Brain microvascular endothelial cell (primary cell): ENCODE data around the gene CD58.
A peak's percentile ranks its signal among the peaks of the same experiment; 100 is the strongest.

Source experiments
- DNase-seq: peaks from one replicate; pipeline ENCODE4 v3.0.0-alpha.2; 2020
- H3K27ac ChIP-seq: fragments of 250-450 bp; sonication (Bioruptor Pico); 2 replicates; pipeline ENCODE4 v1.5.1; 2020; ENCODE audit warnings: mild to moderate bottlenecking, moderate library complexity
- H3K27me3 ChIP-seq: fragments of 250-450 bp; sonication (Bioruptor Pico); replicated peaks from 2 replicates; pipeline ENCODE4 v1.5.1; 2020; ENCODE audit warnings: mild to moderate bottlenecking
- H3K36me3 ChIP-seq: fragments of 250-450 bp; sonication (Bioruptor Pico); replicated peaks from 2 replicates; pipeline ENCODE4 v1.5.1; 2020; ENCODE audit warnings: mild to moderate bottlenecking
- H3K4me3 ChIP-seq: 2 replicates; pipeline ENCODE4 v1.5.1; 2011; ENCODE audit warnings: low read depth, mild to moderate bottlenecking, control low read depth, low read length, moderate library complexity
- CTCF ChIP-seq: IDR thresholded peaks from 2 replicates; pipeline ENCODE4 v1.5.1; 2011; ENCODE audit warnings: low read depth, mild to moderate bottlenecking, moderate library complexity, low read length, control low read depth, inconsistent platforms; ENCODE audit errors: missing control alignments
- in situ Hi-C: cut with HindIII; loops from 2 replicates; pipeline ENCODE4 v1.10.0; 2017; ENCODE audit warnings: low sequenced_read_pairs, low pct_ligation_motif_present

The CD58 gene

GRCh38 chr1:116533429-116533820, 37.4 kb downstream of the CD58 start:
- Histone ChIP-seq H3K4me3 (no peak overlapping the region), H3K27ac (no peak overlapping the region), H3K36me3 (peaks cover 3% of the 10 kb centered on the region), H3K27me3 (no peaks in the 10 kb centered on the region)
- in situ Hi-C loops: no loop called here
- DNase-seq: no peak
- TF ChIP-seq CTCF: no peak

- in situ Hi-C loops: no loop called here
Measured at GRCh38 chr1:116532671-116533428, 38.0 kb downstream of the CD58 start.

GRCh38 chr1:116531917-116532316, 38.9 kb downstream of the CD58 start:
- in situ Hi-C loops: no loop called here
- no peak overlapping the region for H3K4me3 ChIP-seq
- H3K36me3 ChIP-seq: peaks cover 3% of the 10 kb centered on the region
- TF ChIP-seq CTCF: no peak
- no peaks in the 10 kb centered on the region for H3K27me3 ChIP-seq
- DNase-seq: no peak
- no peak overlapping the region for H3K27ac ChIP-seq

More at GRCh38 chr1:116532671-116533428, 38.0 kb downstream of the CD58 start:
- TF ChIP-seq CTCF: no peak
- no peaks in the 10 kb centered on the region for H3K27me3 ChIP-seq
- H3K27ac ChIP-seq: no peak overlapping the region
- no peak for DNase-seq
- H3K4me3 ChIP-seq: no peak overlapping the region
- H3K36me3 ChIP-seq: peaks cover 3% of the 10 kb centered on the region

GRCh38 chr1:116529681-116530080, 41.1 kb downstream of the CD58 start:
- TF ChIP-seq CTCF: no peak
- in situ Hi-C loops: no loop called here
- DNase-seq: no peak
- Histone ChIP-seq H3K27ac (no peak overlapping the region), H3K27me3 (no peaks in the 10 kb centered on the region), H3K4me3 (no peak overlapping the region), H3K36me3 (no peaks in the 10 kb centered on the region)

GRCh38 chr1:116529199-116529631, 41.6 kb downstream of the CD58 start:
- Histone ChIP-seq H3K36me3 (no peaks in the 10 kb centered on the region), H3K4me3 (no peak overlapping the region), H3K27me3 (no peaks in the 10 kb centered on the region), H3K27ac (no peak overlapping the region)
- DNase-seq: peak; percentile 26
- in situ Hi-C loops: no loop called here
- TF ChIP-seq CTCF: no peak
